ENCODE results near the gene RBM4B. TPM values are rescaled to one million over a fixed set of nuclear protein-coding genes. Genes with fewer than 3 reads are reported as not detected.

The RBM4B gene
- total RNA-seq, 2 experiments from 2014 or later = 18.7 to 21.5 TPM

GRCh38 chr11:66619080-66619554 is 58.6 kb downstream of the RBM4B start:
- POLR2A ChIA-PET = interaction anchor here (0.6 to 2.3 kb wide), 10 partner anchors 9 to 224 kb away, joined by 3 to 20 read pairs (median 4); partner anchors contain the start of genes CCDC87, RBM4, RBM4B and RCE1
- H3K36me3 Mint-ChIP-seq (ENCODE audit: low read depth) = peaks cover 74% of the 10 kb centered on the region
- ATAC-seq (peak; percentile 45), DNase-seq (peak; percentile 53)
- CTCF ChIA-PET = interaction anchor here (0.6 to 3.6 kb wide), 12 partner anchors 9 to 551 kb away, joined by 3 to 28 read pairs (median 4); partner anchors contain the start of genes CCDC87, CCS, RBM4 and RBM4B
- H3K4me3 Mint-ChIP-seq = peak overlapping the region; percentile 98
- peaks cover 57% of the 10 kb centered on the region for H3K4me1 Mint-ChIP-seq (ENCODE audit: low read depth)
- H3K27me3 Mint-ChIP-seq (ENCODE audit: low read depth) = no peaks in the 10 kb centered on the region
- peak overlapping the region; percentile 99 for H3K27ac Mint-ChIP-seq
- H3K9me3 Mint-ChIP-seq (ENCODE audit: insufficient read depth) = no peaks in the 10 kb centered on the region

GRCh38 chr11:66617155-66617834 is 60.4 kb downstream of the RBM4B start:
- ATAC-seq = peak; percentile 28
- H3K9me3 Mint-ChIP-seq (ENCODE audit: insufficient read depth) = no peaks in the 10 kb centered on the region
- no peak for DNase-seq
- peak overlapping the region; percentile 98 for H3K4me3 Mint-ChIP-seq
- POLR2A ChIA-PET = interaction anchor here (0.6 to 4.7 kb wide), 24 partner anchors 7 to 532 kb away, joined by 3 to 78 read pairs (median 3); partner anchors contain the start of genes CCDC87, CCS, MRPL11 and RBM4
- H3K27ac Mint-ChIP-seq = peak overlapping the region; percentile 99
- H3K4me1 Mint-ChIP-seq (ENCODE audit: low read depth) = peaks cover 42% of the 10 kb centered on the region
- H3K36me3 Mint-ChIP-seq (ENCODE audit: low read depth) = peaks cover 56% of the 10 kb centered on the region
- CTCF ChIA-PET = interaction anchor here (0.7 to 3.6 kb wide), 9 partner anchors 13 to 231 kb away, joined by 4 to 28 read pairs (median 7); partner anchors contain the start of genes CCDC87, CCS, DPP3 and RBM4
- H3K27me3 Mint-ChIP-seq (ENCODE audit: low read depth) = no peaks in the 10 kb centered on the region

GRCh38 chr11:66616379-66617154 is 61.1 kb downstream of the RBM4B start, which contains the start of gene RBM14:
TSS of gene RBM14 (plus strand) at chr11:66616630. CDS start at chr11:66616721, 91 bp downstream.
- ATAC-seq (peak; percentile 92), DNase-seq (peak; percentile 99)
- Mint-ChIP-seq H3K9me3 (ENCODE audit: insufficient read depth) (no peaks in the 10 kb centered on the region), H3K4me3 (peak within 1 kb of the TSS; percentile 98), H3K36me3 (ENCODE audit: low read depth) (peaks cover 50% of the 10 kb centered on the region), H3K27ac (peak within 1 kb of the TSS; percentile 99), H3K4me1 (ENCODE audit: low read depth) (peaks cover 36% of the 10 kb centered on the region), H3K27me3 (ENCODE audit: low read depth) (no peaks in the 10 kb centered on the region)
- CTCF ChIA-PET = interaction anchor here (0.7 to 3.6 kb wide), 7 partner anchors 14 to 137 kb away, joined by 4 to 28 read pairs (median 13); partner anchors contain the start of genes CCDC87, CCS, DPP3 and RBM4
- POLR2A ChIA-PET = interaction anchor here (0.6 to 4.7 kb wide), 26 partner anchors 8 to 532 kb away, joined by 3 to 78 read pairs (median 3); partner anchors contain the start of genes CCDC87, CCS, MRPL11 and RBM4

Other genes starting within 250 kb of the RBM4B start
- gene MRPL11, start 239.0 kb downstream of the RBM4B start, total RNA-seq = 100 to 1,000 TPM in 1 of 2 experiments, 10 to 100 TPM in 1; 93.7 to 100 TPM
- gene PELI3, start 211.0 kb downstream of the RBM4B start, total RNA-seq = 1 to 10 TPM; 5.1 to 5.8 TPM
- 10 to 100 TPM; 73.3 to 79.1 TPM for gene DPP3, start 197.5 kb downstream of the RBM4B start, total RNA-seq
- 10 to 100 TPM; 10.6 to 14.0 TPM for gene BBS1, start 167.3 kb downstream of the RBM4B start, total RNA-seq
- 10 to 100 TPM; 15.5 to 15.9 TPM for gene ZDHHC24, start 131.8 kb downstream of the RBM4B start, total RNA-seq
- gene ACTN3, start 131.0 kb downstream of the RBM4B start, total RNA-seq = not detected
- under 1 TPM; 0.70 to 0.90 TPM for gene CTSF, start 109.3 kb downstream of the RBM4B start, total RNA-seq
- under 1 TPM; 0.55 to 0.70 TPM for gene CCDC87, start 84.8 kb downstream of the RBM4B start, total RNA-seq
- 10 to 100 TPM; 29.3 to 32.5 TPM for gene CCS, start 84.7 kb downstream of the RBM4B start, total RNA-seq
- 100 to 1,000 TPM; 168 to 182 TPM for gene RBM14, start 61.3 kb downstream of the RBM4B start, total RNA-seq
- gene RBM4, start 39.2 kb downstream of the RBM4B start, total RNA-seq = 100 to 1,000 TPM; 118 to 121 TPM
- under 1 TPM in 1 of 2 experiments, not detected in 1; 0.31 TPM for gene SPTBN2, start 51.3 kb upstream of the RBM4B start, total RNA-seq
- gene RCE1, start 165.6 kb upstream of the RBM4B start, total RNA-seq = 10 to 100 TPM; 23.1 to 27.3 TPM
- 10 to 100 TPM; 24.6 to 28.3 TPM for gene LRFN4, start 179.2 kb upstream of the RBM4B start, total RNA-seq

Measured in activated CD8-positive, alpha-beta T cell treated with anti-CD3 and anti-CD28 coated beads, Interleukin-2, amount 10 ng/mL, durations not matched to agents 7 days and 5 days (primary cell).